Stimulated activated CD8-positive, alpha-beta memory T cell treated with anti-CD3 and anti-CD28 coated beads, Interleukin-15, amount 100 ng/mL, for 1 hour (primary cell): ENCODE results near the gene PLEKHB1.
"Not testable (repeated sequence)": the region's sequence is repeated elsewhere in the genome, so short reads cannot be mapped to it uniquely, and the experiment has no call there.

Experiments used
- DNase-seq: peaks from one replicate; pipeline ENCODE4 v3.0.0-alpha.2; 2020; ENCODE audit warnings: low read depth

Gene PLEKHB1

DNA sequence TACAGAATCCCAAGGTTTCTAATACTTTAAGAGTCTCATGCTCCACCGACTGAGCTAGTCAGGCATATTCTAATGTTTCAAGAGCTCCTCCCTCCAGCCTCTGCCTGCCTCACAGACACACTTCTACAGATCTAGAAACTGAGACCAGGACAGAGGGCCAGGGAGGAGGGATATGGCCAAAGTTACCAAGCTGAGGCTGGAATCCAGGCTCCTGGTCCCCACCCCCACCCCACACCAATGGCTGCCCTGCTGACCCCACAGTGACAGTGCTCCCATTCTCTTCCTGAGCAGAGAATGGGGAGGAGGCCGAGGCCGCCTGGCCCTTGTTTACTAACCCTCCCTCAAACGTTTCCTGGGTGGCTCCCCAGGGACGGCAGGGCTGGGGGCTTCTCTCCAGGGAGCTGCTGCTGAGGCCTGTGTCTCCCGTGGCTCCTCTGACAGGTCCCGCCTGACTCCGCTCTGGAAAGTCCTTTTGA is 2.2 kb downstream of the PLEKHB1 start:
- no peak for DNase-seq

DNA sequence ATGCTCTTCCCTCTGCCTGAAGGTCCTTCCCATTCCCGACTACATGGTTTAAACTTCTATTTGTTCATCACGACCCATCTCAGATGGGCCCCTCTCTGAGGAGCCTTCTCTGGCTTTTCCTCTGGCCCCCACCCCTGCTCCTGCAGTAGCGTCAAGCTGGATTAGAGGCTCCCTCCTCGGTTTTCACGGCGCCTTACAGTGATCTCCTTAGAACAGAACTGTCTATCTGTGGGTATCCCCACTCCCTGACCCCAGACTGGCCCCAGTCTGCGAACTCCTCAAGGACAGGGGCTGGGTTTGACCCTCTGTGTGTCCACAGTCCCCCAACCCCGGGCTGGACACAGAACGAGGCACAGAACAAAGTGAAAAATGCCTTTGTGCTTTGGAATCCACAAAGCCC is 2.8 kb downstream of the PLEKHB1 start:
- no peak for DNase-seq

DNA sequence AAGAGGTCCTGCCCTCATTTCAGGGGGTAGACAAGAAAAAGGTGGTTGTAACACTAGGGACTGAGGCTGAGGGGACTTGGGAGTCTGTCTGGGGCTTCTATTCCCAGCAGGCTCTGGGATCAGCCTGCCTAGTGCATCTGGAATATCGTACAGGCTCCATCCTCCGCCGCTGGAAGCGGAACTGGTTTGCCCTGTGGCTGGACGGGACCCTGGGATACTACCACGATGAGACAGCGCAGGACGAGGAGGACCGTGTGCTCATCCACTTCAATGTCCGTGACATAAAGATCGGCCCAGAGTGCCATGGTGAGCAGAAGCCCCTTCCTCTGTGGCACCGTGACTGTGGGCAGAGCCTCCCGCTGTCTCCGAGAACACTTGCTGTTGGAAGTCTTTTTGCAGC is 4.0 kb downstream of the PLEKHB1 start:
- DNase-seq = no peak

DNA sequence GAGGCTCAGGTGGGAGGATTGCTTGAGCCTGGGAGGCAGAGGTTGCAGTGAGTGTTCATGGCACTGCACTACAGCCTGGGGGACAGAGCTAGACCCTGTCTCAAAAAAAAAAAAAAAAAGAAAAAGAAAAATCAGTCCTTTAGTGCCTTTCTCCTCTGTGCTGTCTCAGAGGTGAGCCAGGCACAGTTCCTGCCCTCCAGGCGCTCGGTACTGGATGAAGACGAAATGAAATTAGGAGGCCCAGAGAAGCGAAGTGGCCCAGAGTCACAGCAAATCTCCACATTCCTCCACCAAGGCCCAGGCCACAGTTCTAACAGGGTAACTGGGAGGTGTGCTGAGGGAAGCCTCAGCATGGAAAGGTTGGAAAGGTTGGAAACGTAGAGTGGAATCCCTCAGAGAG is 4.9 kb downstream of the PLEKHB1 start:
- no peak for DNase-seq

DNA sequence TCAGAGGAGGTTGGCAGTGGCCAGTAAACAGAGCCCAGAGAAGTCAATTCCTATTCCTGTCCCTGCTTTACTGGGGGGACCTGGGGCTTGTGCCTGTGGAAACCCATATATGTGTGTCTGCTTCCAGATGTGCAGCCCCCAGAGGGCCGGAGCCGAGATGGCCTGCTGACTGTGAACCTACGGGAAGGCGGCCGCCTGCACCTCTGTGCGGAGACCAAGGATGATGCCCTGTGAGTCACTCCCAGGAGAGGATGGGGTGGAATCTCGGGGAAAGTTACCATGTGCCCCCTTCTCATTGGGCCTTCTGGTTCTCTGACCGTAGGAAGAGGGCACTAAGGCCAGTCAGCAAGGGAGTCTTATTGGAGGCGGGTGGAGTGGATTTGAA is 5.3 kb downstream of the PLEKHB1 start:
- no peak for DNase-seq

DNA sequence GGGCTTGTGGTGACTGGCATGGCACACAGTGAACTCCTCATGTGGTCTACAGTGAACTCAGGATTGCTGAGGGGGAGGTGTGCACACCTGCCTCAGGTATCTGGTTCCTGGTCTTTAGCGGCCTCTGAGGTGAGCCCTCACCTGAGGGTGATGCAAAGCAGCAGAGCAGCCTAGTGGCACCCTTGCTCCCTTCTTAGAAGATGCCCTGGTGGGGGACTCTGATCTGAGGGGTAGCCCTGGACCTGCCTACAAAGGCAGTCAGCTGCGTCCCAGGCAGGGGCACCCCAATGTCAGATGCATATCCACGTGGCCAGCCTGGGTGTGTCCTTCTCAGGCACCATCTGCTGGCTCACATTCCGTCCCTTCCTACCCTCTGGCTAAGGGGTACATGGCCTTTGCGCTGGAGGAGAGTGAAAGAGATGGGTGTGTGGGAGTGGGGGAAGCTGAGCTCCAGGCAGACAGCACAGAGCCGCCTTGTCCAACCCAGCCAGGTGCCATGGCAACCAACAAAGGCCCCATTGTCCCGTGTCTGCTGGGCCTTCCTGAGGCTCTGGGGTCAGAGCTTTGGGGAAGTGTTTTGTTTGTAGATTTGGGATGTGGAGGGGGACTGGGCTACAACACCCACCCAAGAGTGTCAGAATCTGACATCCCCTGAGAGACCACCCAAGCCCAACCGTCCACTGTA is 5.8 kb downstream of the PLEKHB1 start:
- no peak for DNase-seq

DNA sequence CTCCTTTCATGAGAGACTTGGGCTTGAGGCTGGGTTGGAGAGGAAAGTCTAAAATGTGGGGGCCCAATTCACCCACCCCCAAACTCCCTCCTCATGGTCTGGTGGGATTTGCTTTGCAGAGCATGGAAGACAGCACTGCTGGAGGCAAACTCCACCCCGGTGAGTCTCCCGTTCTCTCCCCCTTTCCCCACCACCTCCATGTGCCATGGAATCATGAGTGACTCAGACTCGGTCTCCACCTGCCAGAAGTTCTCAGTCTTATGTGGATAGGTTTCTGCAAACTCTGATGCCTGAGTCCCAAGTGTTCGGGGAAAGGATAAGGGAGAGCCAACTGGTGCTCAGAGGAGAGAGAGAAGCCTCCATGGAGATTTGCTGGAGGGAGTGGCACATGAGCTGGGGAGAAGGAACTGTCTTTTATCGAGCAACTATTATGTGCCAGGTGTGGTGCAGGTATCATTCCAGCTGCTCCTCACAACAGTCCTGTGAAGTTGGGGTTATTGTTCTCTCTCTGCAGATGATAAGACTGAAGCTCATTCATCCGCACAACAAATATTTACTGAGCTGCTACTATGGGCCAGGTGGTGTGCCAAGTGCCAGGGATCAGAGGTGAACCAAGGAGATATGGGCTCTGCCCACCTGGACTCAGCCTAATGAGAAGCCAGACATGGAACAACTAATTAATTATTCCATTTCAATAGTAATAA is 6.6 kb downstream of the PLEKHB1 start:
- DNase-seq = no peak

DNA sequence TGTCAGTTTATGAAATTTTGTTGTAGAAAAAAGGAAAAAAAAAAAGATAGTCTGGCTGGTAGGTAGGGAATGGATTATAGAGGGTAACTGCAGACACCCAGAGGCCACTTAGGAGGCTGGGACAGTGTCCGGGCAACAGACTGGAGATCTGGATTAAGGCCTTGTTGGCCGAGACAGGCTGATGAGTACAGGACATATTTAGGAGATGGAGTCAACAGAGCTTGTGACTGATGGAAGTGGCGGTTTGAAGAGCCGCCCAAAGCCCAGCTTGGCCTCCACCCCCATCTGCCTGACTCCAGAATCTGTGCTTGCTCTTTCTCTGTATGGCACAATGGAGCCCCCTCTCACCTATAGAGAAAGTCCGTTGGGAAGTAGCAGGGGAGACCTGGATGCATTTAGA is 7.6 kb downstream of the PLEKHB1 start:
- DNase-seq = no peak

DNA sequence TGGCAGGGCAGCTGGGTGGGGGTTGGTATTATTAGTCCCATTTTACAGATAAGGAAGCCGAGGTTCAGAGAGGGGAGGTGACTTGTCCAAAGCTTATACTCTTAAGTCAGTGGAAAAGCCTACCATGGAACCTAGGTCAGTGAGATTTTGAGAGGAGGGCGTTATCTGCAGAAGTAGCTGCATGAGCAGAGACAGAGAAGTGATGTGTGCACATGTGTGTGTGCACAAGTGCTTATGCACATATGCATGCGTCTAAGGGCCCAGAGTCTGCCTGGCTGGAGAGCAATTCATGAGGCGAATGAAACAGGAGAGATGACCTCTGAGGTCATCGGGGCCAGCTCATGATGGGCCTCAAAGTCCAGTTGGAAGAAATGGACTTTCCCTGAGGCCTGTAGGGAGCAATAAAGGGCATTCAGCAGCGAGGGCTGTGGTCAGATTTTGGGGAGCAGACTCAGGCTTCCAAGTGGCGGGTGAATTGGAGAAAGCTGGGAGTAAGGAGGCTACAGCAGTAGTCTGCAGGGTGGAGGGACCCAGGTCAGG is 8.2 kb downstream of the PLEKHB1 start:
- no peak for DNase-seq

DNA sequence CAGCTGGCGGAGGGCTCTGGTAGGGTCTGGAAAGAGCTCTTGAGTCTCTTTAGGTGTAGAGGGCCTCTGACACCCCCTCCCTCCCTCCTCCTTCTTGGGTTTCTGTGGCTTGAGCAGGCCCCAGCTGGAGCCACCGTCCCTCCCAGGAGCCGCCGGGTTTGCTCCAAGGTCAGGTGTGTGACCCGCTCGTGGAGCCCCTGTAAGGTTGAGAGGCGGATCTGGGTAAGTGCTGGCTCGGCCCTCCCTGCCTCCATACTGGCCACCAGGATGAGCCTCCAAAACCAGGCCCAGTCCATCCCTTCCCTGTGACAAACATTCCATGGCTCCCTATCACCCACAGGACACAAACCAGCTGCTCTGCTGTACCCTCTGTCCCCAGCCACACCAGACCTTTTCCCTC is 9.3 kb downstream of the PLEKHB1 start:
- no peak for DNase-seq

DNA sequence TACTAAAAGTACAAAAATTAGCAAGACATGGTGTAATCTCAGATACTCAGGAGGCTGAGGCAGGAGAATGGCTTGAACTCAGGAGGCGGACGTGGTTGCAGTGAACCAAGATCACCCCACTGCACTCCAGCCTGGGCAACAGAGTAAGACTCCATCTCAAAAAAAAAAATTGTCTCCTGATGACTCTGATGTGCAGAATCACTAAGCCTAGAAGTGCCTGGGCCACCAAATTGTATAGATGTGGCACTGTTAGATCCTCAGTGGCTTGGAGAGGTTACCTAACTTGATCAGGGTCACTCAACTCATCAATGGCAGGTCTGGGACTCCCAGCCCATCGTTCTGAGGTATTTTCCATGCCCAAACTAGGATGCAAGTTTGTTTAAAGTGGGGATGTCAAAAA is 10.6 kb downstream of the PLEKHB1 start:
- DNase-seq = no peak

DNA sequence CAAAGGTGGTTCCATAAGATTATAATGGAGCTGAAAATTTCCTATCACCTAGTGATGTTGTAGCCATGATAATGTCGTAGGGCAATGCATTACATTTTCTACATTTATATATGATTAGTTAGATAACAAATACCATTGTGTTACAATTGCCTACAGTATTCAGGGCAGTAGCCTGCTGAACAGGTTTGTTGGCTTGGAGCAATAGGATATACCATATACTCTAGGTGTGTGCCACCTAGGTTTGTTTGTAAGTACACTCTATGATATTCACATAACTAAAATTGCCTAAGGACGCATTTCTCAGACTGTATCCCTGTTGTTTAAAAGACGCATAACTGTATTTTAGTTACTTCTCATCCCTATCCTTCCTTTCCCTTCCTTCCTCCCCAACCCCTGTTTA is 13.6 kb downstream of the PLEKHB1 start:
- DNase-seq = no peak

DNA sequence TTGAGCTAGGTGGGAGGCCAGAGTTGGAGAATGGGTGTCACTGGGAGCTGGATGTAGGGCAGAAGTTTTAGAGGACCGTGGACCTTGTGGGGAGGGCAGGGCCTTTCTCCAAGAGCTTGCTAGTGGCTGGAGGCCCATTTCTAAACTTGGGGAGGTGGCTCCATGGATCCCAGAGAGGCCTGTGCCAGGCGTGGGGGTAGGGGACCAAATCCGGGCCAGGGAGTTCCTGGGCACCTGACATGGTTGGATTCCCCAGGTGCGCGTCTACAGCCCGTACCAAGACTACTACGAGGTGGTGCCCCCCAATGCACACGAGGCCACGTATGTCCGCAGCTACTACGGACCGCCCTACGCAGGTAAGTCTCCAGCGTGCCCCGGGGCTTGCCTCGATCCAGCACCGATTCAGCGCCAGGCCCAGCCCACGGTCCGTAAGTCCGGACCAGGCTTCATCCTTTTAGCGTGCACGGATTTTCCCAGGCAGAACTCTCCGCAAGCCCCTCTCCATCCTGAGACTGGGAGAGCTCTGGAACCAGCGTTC is 14.2 kb downstream of the PLEKHB1 start:
- no peak for DNase-seq

DNA sequence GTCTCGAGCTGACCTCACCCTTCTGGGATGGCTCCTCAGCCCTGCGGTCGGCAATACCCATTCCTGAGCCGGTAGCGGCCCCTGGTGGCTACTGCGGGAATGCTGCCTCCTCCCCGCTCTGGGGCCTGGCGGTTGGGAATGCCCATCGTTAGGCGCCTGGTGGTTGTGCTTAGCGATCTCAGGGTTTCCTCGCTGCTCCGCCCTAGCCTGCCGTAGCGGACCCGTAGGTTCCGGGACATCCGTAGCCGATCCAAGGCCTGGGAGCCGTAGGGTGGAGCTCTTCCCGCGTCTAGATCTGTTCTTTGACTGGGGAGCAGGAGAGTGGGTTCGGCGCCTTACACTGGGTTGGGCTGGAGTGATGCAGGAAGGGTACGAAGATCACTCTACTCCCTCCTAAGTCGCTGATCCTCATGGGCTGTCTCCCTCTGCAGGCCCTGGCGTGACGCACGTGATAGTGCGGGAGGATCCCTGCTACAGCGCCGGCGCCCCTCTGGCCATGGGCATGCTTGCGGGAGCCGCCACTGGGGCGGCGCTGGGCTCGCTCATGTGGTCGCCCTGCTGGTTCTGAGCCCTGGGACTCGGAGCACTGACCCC is 14.8 kb downstream of the PLEKHB1 start:
- DNase-seq = peak; percentile 80

DNA sequence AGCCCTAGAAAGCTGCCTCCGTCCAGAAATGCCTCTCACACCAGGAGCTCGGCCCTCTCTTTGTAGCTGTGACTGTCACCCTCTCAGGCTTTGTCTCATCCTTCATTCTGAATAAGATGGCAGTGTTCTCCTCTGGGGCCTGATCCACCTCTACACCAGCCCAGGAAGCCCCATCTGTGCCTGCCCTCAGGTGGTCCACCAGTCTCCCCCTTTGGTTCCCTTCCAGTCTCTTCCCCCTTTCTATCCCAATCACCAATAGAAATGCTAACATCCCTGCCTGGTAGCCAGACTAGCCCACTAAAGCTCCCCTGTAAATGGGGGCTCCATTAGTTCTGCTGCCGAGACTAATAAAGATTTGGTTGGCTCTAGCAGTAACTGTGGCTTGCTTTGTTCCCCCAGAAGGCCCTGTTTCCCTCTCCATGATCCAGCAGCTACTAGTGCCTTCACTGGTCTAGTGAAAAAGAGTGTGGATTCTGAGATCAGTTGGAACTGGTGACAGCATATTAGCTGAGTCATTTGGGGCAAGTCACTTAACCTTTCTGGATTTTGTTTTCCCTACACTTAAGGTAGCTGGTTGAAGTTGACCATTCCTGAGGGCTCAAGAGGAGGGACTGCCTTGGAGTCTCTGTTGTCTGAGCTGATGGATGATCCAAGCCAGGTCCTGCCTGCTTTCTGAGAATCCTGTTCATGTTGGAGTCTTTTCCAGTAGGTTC is 16.2 kb downstream of the PLEKHB1 start:
- no peak for DNase-seq

DNA sequence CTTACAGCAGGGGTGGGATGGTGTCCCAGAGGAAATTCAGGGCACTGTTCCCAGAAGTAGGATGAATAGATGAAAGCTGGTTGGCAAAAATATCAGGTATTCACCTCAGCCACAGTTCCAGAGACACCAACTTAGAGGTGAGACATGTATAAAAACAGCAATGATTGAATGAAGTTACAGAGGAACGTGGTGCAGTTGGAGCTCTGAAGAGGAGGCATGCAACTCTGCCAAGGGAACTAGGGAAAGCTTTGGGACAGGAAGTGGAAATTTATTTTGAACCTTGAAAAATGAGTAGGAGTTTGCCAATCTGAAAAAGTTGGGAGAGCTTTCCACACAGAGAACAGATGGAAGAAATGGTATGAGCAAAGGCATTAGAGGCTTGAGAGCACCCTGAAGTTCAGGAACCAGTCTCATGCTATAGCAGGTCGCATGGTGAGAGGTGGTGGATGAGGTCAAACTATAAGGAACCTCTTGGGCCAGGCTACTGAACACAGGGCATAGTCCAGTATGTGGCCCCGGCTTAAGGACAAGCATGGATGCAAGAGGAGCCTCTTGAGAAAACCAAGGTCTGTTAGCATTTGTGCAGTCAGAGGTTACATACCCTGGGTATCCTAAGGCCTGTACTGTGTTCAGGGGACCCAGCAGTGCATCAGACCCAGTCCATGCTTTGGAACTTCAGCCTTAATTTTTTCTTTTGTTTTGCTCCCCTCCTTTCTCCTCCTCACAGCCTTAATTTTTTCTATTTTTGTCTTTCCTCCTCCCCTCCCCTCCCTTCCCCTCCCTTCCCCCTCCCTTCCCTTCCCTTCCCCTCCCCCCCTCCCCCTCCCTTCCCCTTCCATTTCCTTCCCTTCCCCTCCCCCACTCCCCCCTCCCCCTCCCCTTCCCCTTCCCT is 17.5 kb downstream of the PLEKHB1 start:
- no peak for DNase-seq

DNA sequence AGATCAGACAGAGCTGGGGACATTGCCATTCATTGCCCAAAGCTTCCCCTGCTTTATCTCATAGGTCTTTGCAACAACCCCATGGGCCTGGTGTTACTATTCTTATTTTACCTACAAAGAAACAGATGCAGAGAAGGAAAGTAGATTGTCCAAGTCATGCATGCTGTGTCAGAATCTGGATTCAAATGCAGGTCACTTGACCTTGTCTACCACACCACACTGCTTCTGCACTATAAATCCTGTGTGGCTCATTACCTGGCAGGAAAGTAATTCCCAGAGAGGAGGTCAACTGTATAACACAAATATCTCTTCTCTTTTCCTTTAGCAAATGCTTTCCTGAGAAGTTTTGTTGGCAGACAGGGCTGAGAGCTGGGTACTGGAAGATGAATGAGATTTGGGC is 18.5 kb downstream of the PLEKHB1 start:
- DNase-seq = no peak

DNA sequence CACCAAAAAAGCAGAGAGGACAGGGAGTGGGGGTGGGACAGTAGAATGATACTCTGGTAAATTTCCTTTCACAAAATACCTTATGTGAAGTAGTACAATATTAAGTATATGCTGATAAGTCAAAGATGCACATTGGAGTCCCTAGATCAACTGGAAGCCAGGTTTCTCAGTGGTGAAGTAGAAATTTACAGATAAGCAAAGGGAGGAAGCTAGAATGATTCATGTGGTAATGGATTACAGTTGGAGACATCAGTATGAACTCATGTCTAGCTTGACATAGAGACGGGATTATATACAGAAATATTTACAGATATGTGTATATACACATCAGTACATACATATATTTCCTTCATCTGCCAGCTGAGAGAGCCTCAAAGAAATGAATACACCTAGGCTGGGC is 21.5 kb downstream of the PLEKHB1 start:
- DNase-seq = no peak

DNA sequence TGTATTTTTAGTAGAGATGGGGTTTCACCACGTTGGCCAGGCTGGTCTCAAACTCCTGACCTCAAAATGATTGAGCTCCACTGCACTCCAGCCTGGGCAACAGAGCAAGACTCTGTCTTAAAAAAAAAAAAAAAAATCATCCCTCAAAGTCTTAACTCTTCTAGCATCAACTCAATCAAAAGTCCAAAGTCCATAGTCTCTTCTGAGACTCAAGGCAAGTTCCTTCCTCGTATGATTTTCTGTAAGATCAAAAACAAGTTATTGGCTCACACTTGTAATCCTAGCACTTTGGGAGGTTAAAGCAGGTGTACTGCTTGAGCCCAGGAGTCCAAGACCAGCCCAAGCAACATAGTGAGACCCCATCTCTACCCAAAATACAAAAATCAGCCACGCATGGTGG is 24.4 kb downstream of the PLEKHB1 start:
- no peak for DNase-seq

DNA sequence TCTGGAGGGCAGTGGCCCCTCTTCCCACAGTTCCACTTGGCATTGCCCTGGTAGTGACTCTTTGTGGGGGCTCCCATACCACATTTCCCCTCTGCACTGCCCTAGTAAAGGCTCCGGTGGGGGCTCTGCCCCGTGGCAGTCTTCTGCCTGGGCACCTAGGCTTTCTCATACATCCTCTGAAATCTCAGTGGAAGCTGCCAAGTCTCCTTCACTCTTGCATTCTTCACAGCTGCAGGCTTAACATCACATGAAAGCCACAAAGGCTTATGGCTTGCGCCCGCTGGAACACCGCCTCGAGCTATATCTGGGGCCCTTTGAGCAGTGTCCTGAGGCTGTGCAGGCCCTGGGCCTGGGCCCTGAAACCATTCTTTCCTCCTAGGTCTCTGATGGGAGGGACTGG is 25.3 kb downstream of the PLEKHB1 start:
- no peak for DNase-seq

DNA sequence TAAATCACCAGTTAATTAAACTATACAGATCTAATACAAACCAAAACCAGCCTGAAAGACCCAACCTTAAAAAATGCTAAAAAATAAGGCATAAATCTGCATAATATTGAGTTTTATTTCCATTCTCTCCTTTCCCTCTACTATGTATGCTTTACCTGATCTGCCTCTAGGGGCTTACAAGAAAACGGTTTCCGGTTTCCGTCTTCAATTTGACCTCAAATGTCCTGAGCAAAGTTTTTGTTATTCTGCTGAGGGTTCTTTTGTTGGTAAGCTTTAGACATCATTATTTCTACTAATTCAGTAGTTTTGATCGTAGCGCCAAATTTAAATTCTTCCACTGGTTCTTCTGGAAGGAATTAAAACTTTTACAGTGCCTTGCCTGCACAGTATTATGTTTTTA is 30.2 kb downstream of the PLEKHB1 start:
- not testable (repeated sequence) for DNase-seq
